GM10266 (cell line): Measurements from ENCODE around the gene AIMP1.

Experiments
- DNase-seq: peaks from one replicate; pipeline ENCODE4 v3.0.0; 2012; ENCODE audit errors: extremely low spot score
- TF ChIP-seq, protein P1 (sequence below): IDR thresholded peaks from 2 replicates; pipeline ENCODE4 v1.5.1; 2012; ENCODE audit warnings: mild to moderate bottlenecking, low read depth; ENCODE audit not compliant: control insufficient read depth, insufficient read depth; ENCODE audit errors: missing control alignments

The AIMP1 gene

GRCh38 chr4:106301393-106302061, 14.8 kb upstream of the AIMP1 start:
- no peak for DNase-seq
- TF ChIP-seq, protein P1, sequence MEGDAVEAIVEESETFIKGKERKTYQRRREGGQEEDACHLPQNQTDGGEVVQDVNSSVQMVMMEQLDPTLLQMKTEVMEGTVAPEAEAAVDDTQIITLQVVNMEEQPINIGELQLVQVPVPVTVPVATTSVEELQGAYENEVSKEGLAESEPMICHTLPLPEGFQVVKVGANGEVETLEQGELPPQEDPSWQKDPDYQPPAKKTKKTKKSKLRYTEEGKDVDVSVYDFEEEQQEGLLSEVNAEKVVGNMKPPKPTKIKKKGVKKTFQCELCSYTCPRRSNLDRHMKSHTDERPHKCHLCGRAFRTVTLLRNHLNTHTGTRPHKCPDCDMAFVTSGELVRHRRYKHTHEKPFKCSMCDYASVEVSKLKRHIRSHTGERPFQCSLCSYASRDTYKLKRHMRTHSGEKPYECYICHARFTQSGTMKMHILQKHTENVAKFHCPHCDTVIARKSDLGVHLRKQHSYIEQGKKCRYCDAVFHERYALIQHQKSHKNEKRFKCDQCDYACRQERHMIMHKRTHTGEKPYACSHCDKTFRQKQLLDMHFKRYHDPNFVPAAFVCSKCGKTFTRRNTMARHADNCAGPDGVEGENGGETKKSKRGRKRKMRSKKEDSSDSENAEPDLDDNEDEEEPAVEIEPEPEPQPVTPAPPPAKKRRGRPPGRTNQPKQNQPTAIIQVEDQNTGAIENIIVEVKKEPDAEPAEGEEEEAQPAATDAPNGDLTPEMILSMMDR = no peak

DNA sequence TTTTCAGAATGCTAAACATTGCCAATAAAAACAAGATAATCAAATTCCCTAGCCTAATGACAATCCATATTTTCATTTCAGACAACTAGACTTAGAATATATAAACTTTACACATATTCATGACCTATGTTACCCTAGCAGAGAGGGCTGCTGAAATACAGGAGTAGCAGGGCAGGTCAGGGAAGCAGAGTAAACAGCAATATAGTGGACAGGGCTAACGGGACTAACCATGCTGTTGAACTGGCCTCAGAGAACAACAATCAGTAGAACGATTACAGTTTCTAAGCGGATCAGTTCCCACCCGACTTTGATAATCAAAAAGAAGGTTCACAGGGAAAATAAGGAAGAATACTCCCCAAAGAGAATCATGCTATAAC, 14.3 kb upstream of the AIMP1 start:
- TF ChIP-seq, protein P1 = no peak
- no peak for DNase-seq

DNA sequence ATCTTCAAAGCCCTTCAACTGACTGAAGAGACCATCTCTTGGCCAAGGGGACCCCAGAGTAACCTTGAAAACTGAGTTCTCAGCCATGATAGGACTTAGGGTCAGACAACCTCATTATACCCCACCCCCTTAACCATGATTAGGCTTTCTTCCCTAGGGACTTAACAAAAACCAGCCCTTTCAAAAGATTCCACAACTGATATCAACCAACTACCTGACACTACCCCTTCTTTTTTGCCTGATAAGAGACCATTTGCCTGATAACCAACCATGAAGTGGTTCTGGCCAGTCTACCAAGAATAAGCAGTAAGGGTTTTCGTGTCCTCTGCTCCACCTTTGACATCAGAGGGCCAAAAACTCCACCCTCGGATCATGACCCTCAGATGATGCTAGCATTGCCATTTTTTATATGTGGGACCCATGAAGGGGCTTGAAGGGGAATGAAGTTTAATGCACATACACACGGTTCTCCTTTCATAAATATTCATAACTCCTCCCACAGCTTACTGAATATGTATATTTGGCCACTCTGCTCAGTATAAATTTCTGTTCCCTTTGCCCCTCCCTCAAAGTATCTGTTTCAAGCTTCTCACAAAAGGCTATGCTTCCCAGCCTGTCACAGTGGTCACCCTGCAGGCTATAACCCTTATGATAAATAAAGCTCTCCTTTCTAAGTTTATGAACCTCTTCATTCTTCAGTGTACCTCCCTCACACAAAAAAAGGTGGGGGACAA, 12.6 kb upstream of the AIMP1 start:
- DNase-seq = no peak
- TF ChIP-seq, protein P1 = no peak

- no peak for DNase-seq
These were observed 11.7 kb upstream of the AIMP1 start for GRCh38 chr4:106304632-106305031.

DNA sequence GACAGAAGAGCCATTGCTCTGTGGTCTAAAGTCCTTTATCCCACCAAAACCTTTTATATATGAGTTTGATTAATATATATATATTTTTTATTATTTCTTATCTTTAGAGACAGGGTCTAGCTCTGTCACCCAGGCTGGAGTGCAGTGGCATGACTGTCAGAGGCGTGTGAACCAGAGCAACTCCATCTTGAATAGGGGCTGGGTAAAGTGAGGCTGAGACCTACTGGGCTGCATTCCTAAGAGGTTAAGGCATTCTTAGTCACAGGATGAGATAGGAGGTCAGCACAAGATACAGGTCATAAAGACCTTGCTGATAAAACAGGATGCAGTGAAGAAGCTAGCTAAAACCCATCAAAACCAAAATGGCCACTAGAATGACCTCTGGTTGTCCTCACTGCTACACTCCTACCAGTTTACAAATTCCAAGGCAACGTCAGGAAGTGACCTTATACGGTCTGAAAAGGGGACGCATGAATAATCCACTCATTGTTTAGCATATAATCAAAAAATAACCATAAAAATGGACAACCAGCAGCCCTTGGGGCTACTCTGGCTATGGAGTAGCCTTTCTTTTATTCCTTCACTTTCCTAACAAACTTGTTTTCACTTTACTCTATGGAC, 10.8 kb upstream of the AIMP1 start:
- TF ChIP-seq, protein P1 = no peak
- DNase-seq = no peak

More at GRCh38 chr4:106304632-106305031, 11.7 kb upstream of the AIMP1 start:
- TF ChIP-seq, protein P1 = no peak

GRCh38 chr4:106306561-106306960, 9.8 kb upstream of the AIMP1 start:
- TF ChIP-seq, protein P1 = no peak
- DNase-seq = no peak

- TF ChIP-seq, protein P1 = no peak
These were observed 4.0 kb upstream of the AIMP1 start for GRCh38 chr4:106312377-106312776.

More at GRCh38 chr4:106312377-106312776, 4.0 kb upstream of the AIMP1 start:
- DNase-seq = no peak
